WTC11 (cell line): Measurements from ENCODE around the gene MCFD2. TPM values are rescaled to one million over a fixed set of nuclear protein-coding genes. Genes with fewer than 3 reads are reported as not detected.

Source experiments
- ATAC-seq: fragments of 200-7000 bp; cut with Tn5 transposase; 2 replicates; pipeline ENCODE4 v1.10.0; 2021; ENCODE audit warnings: mild to moderate bottlenecking, moderate library complexity
- CTCF ChIA-PET: fragments of 300-600 bp; sonication (Branson Sonifier 250); formaldehyde crosslinking; loops from one replicate; lab custom pipeline; 2021; ENCODE audit warnings: antibody characterized with exemption; lab: Charles Lee
- POLR2A ChIA-PET: fragments of 350-600 bp; sonication (Branson Sonifier 250); formaldehyde crosslinking; loops from one replicate; lab custom pipeline; 2021; ENCODE audit warnings: antibody characterized with exemption; lab: Charles Lee
- DNase-seq: peaks from one replicate; pipeline ENCODE4 v3.0.0; 2021; ENCODE audit warnings: low spot score
- H3K27ac Mint-ChIP-seq: 2 replicates; pipeline ENCODE4 v1.8.0; 2021; ENCODE audit warnings: mixed read lengths
- H3K27me3 Mint-ChIP-seq: 2 replicates; pipeline ENCODE4 v1.8.0; 2021; ENCODE audit warnings: low read depth, mild to moderate bottlenecking, moderate library complexity, mixed read lengths
- H3K36me3 Mint-ChIP-seq: 2 replicates; pipeline ENCODE4 v1.8.0; 2021; ENCODE audit warnings: mixed read lengths
- H3K4me1 Mint-ChIP-seq: 2 replicates; pipeline ENCODE4 v1.8.0; 2022; ENCODE audit warnings: mixed read lengths
- H3K4me3 Mint-ChIP-seq: 2 replicates; pipeline ENCODE4 v1.8.0; 2021; ENCODE audit warnings: mild to moderate bottlenecking, moderate library complexity, mixed read lengths
- H3K9me3 Mint-ChIP-seq: 2 replicates; pipeline ENCODE4 v1.8.0; 2021; ENCODE audit warnings: mixed read lengths
- ATF3 ChIP-seq: sonication (generic); formaldehyde crosslinking; conservative IDR thresholded peaks from 2 replicates; pipeline ENCODE4 v1.8.1; 2022; ENCODE audit warnings: mild to moderate bottlenecking, missing genetic modification reagents
- CBFB ChIP-seq: sonication (generic); formaldehyde crosslinking; IDR thresholded peaks from 2 replicates; pipeline ENCODE4 v1.8.1; 2022; ENCODE audit warnings: mild to moderate bottlenecking, low read depth, missing genetic modification reagents
- CDX4 ChIP-seq: fragments of 250-450 bp; sonication (Bioruptor Pico); IDR thresholded peaks from 2 replicates; pipeline ENCODE4 v1.9.0; 2021; ENCODE audit warnings: moderate library complexity, mild to moderate bottlenecking, inconsistent platforms, borderline replicate concordance
- E2F4 ChIP-seq: sonication (generic); formaldehyde crosslinking; IDR thresholded peaks from 2 replicates; pipeline ENCODE4 v1.8.1; 2022; ENCODE audit warnings: low read depth, mild to moderate bottlenecking, moderate library complexity, missing genetic modification reagents, borderline replicate concordance
- ETV6 ChIP-seq: sonication (generic); formaldehyde crosslinking; IDR thresholded peaks from 2 replicates; pipeline ENCODE4 v1.8.1; 2022; ENCODE audit warnings: mild to moderate bottlenecking, missing genetic modification reagents
- FOXK1 ChIP-seq: sonication (generic); formaldehyde crosslinking; IDR thresholded peaks from 2 replicates; pipeline ENCODE4 v1.8.0; 2022; ENCODE audit warnings: mild to moderate bottlenecking, moderate library complexity, missing genetic modification reagents
- GABPB1 ChIP-seq: sonication (generic); formaldehyde crosslinking; IDR thresholded peaks from 2 replicates; pipeline ENCODE4 v1.8.1; 2023; ENCODE audit warnings: mild to moderate bottlenecking, missing genetic modification reagents
- IRF2 ChIP-seq: sonication (generic); formaldehyde crosslinking; IDR thresholded peaks from 2 replicates; pipeline ENCODE4 v1.8.0; 2022; ENCODE audit warnings: low read depth, missing genetic modification reagents, borderline replicate concordance
- JAZF1 ChIP-seq: fragments of 250-450 bp; sonication (Bioruptor Pico); IDR thresholded peaks from 2 replicates; pipeline ENCODE4 v1.9.0; 2021; ENCODE audit warnings: moderate library complexity, mild to moderate bottlenecking, inconsistent platforms
- OVOL2 ChIP-seq: fragments of 250-450 bp; sonication (Bioruptor Pico); IDR thresholded peaks from 2 replicates; pipeline ENCODE4 v1.9.0; 2021; ENCODE audit warnings: mild to moderate bottlenecking, borderline replicate concordance
- PRRX2 ChIP-seq: fragments of 250-450 bp; sonication (Bioruptor Pico); IDR thresholded peaks from 2 replicates; pipeline ENCODE4 v1.8.0; 2021; ENCODE audit warnings: mild to moderate bottlenecking
- SMAD4 ChIP-seq: sonication (generic); formaldehyde crosslinking; IDR thresholded peaks from 2 replicates; pipeline ENCODE4 v1.8.0; 2022; ENCODE audit warnings: mild to moderate bottlenecking, missing genetic modification reagents
- SOX15 ChIP-seq: fragments of 250-450 bp; sonication (Bioruptor Pico); IDR thresholded peaks from 2 replicates; pipeline ENCODE4 v1.9.0; 2021; ENCODE audit warnings: mild to moderate bottlenecking
- STAT6 ChIP-seq: sonication (generic); formaldehyde crosslinking; conservative IDR thresholded peaks from 2 replicates; pipeline ENCODE4 v1.8.1; 2023; ENCODE audit warnings: mild to moderate bottlenecking, low read depth, missing genetic modification reagents, moderate library complexity
- ZNF138 ChIP-seq: sonication (generic); formaldehyde crosslinking; conservative IDR thresholded peaks from 2 replicates; pipeline ENCODE4 v1.8.1; 2022; ENCODE audit warnings: mild to moderate bottlenecking, moderate library complexity, missing genetic modification reagents
- ZNF219 ChIP-seq: sonication (generic); formaldehyde crosslinking; IDR thresholded peaks from 2 replicates; pipeline ENCODE4 v1.8.0; 2023; ENCODE audit warnings: missing genetic modification reagents, mild to moderate bottlenecking, borderline replicate concordance
- ZNF263 ChIP-seq: sonication (generic); formaldehyde crosslinking; IDR thresholded peaks from 2 replicates; pipeline ENCODE4 v1.8.1; 2022; ENCODE audit warnings: low read depth, mild to moderate bottlenecking, moderate library complexity, missing genetic modification reagents
- ZNF396 ChIP-seq: fragments of 250-450 bp; sonication (Bioruptor Pico); IDR thresholded peaks from 2 replicates; pipeline ENCODE4 v1.8.0; 2021; ENCODE audit warnings: mild to moderate bottlenecking, moderate library complexity, borderline replicate concordance
- ZNF416 ChIP-seq: fragments of 250-450 bp; sonication (Bioruptor Pico); IDR thresholded peaks from 2 replicates; pipeline ENCODE4 v1.9.0; 2021; ENCODE audit warnings: mild to moderate bottlenecking, inconsistent platforms
- ZNF423 ChIP-seq: fragments of 250-450 bp; sonication (Bioruptor Pico); IDR thresholded peaks from 2 replicates; pipeline ENCODE4 v2.1.2; 2022; ENCODE audit warnings: mild to moderate bottlenecking, moderate library complexity
- ZNF671 ChIP-seq: fragments of 250-450 bp; sonication (Bioruptor Pico); IDR thresholded peaks from 2 replicates; pipeline ENCODE4 v1.8.0; 2021; ENCODE audit warnings: mild to moderate bottlenecking
- total RNA-seq: library from RNA; stranded (reverse); gene quantifications from 3 replicates; pipeline ENCODE4 v1.2.3, GENCODE V29; 2021

Gene MCFD2
- total RNA-seq, 1 experiment from 2014 or later: 68.1 TPM

GRCh38 chr2:46939626-46940359 lies 24.2 kb upstream of the MCFD2 start:
- H3K27me3 Mint-ChIP-seq: peaks cover 31% of the 10 kb centered on the region
- CTCF ChIA-PET: no interaction called here
- H3K36me3 Mint-ChIP-seq: no peaks in the 10 kb centered on the region
- ATAC-seq (no peak), DNase-seq (no peak)
- POLR2A ChIA-PET: interaction anchor here (0.6 kb wide), 1 partner anchor 24 kb away, joined by 3 read pairs; no protein-coding TSS in a partner anchor
- H3K4me1 Mint-ChIP-seq: peaks cover 26% of the 10 kb centered on the region
- TF ChIP-seq STAT6 (no peak), ZNF416 (CRISPR knock-in tag) (no peak), ZNF671 (CRISPR knock-in tag) (no peak), ZNF219 (CRISPR knock-in tag) (no peak), PRRX2 (CRISPR knock-in tag) (no peak), JAZF1 (CRISPR knock-in tag) (no peak), CDX4 (CRISPR knock-in tag) (no peak), ZNF138 (CRISPR knock-in tag) (no peak), ETV6 (CRISPR knock-in tag) (no peak), GABPB1 (CRISPR knock-in tag) (no peak)
- no peak overlapping the region for H3K27ac Mint-ChIP-seq
- no peaks in the 10 kb centered on the region for H3K9me3 Mint-ChIP-seq
- H3K4me3 Mint-ChIP-seq: peak overlapping the region; percentile 81

- ATAC-seq: no peak
- H3K4me3 Mint-ChIP-seq: no peak overlapping the region
Measured at GRCh38 chr2:46937471-46937901, 21.9 kb upstream of the MCFD2 start.

More at GRCh38 chr2:46937471-46937901, 21.9 kb upstream of the MCFD2 start:
- Mint-ChIP-seq H3K9me3 (no peaks in the 10 kb centered on the region), H3K36me3 (no peaks in the 10 kb centered on the region), H3K4me1 (peaks cover 20% of the 10 kb centered on the region), H3K27me3 (peaks cover 19% of the 10 kb centered on the region), H3K27ac (no peak overlapping the region)
- CTCF ChIA-PET: interaction anchor here (1.0 to 3.1 kb wide), 3 partner anchors 8 to 22 kb away, joined by 3 to 21 read pairs (median 3); partner anchors contain the start of gene MCFD2
- POLR2A ChIA-PET: no interaction called here
- no peak for DNase-seq
- TF ChIP-seq PRRX2 (CRISPR knock-in tag) (no peak), FOXK1 (CRISPR knock-in tag) (no peak), ZNF263 (CRISPR knock-in tag) (no peak), CDX4 (CRISPR knock-in tag) (no peak), CBFB (no peak), OVOL2 (no peak), GABPB1 (CRISPR knock-in tag) (no peak), E2F4 (no peak), SOX15 (CRISPR knock-in tag) (no peak), ATF3 (CRISPR knock-in tag) (no peak), IRF2 (CRISPR knock-in tag) (no peak), ZNF396 (no peak), ZNF671 (CRISPR knock-in tag) (no peak), ZNF423 (CRISPR knock-in tag) (no peak), SMAD4 (CRISPR knock-in tag) (no peak)
